Kidney tubule cell (primary cell): ENCODE data around the gene CENPV.
"Not testable (repeated sequence)": the region's sequence is repeated elsewhere in the genome, so short reads cannot be mapped to it uniquely, and the experiment has no call there.

Source experiments
- DNase-seq: peaks from one replicate; pipeline ENCODE4 v3.0.0-alpha.2; 2018; ENCODE audit warnings: low spot score

The CENPV gene

GRCh38 chr17:16353317-16354174, at the start of gene CENPV:
CENPV (minus strand) TSS chr17:16353469; CDS start chr17:16353436, 33 bp downstream.
- peak; percentile 54 for DNase-seq

DNA sequence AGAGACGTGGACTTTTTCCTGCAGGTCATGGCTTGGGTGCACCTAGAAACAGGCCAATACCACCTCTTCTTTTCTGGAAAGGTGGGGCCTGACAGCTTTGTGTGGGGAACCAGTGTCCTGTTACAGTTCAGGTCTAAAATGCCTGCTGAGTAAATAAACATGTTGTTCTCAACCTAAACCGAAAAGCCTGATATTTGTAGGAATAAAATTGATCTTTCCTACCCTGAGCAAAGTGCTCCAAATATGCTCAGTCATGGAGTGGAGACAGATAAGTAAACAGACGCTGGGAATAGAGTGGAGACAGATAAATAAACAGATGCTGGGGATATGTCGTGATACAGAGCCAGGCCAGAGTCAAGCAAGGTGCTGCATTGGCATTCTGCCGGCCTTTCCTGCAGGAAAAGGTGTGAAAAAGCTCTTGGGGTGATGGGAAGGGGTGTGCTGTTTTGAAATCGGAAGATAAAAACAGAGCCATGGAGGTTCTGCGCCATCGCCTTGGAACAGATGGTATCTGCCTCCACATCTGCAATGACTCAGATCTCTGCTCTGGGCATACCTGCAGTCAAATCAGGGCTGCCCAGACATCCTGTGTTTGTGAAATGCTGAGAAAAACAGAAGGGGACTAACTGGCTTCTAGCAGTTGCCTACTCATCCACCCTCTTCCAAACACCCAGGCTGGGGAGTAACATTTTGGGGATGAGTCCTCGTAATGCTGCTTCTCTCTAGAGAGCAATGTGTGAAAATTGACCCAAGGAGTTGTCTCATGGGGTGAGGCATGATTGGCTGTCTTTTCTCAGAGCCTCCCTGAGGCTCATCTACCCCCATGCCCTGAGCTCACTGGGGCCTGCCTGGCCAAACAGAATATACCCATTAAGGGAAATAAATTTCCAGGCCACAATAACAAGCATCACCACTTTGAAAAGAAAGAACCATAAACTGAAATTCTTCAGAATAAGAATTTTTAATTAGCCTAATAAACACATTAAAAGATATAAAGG, 45.3 kb upstream of the CENPV start:
- peak; percentile 38 for DNase-seq

GRCh38 chr17:16396693-16397092, 43.4 kb upstream of the CENPV start:
- not testable (repeated sequence) for DNase-seq

DNA sequence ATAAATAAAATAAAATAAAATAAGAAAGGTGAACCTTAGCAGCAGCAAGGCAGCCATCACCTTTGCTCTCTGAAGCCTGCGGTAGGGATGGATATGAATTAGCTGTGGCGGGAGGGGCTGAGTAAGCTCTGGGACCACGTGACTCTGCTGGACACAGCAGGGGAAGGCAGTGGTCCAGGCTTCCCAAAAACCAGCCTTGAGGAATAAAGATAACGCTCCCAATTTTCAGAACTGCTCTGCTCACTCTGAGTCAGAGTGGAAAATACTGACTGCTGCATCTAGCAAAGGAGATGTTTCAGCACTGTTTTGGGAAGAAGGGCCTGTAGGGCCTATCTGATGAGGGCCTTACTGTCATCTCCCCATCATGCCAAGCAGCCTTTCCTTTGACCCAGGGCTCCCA, 42.6 kb upstream of the CENPV start:
- DNase-seq, result not testable (repeated sequence)

- not testable (repeated sequence) for DNase-seq
These were observed 39.2 kb upstream of the CENPV start for GRCh38 chr17:16392491-16392890.

- no peak for DNase-seq
These were observed 38.2 kb upstream of the CENPV start for GRCh38 chr17:16391451-16391850.

DNA sequence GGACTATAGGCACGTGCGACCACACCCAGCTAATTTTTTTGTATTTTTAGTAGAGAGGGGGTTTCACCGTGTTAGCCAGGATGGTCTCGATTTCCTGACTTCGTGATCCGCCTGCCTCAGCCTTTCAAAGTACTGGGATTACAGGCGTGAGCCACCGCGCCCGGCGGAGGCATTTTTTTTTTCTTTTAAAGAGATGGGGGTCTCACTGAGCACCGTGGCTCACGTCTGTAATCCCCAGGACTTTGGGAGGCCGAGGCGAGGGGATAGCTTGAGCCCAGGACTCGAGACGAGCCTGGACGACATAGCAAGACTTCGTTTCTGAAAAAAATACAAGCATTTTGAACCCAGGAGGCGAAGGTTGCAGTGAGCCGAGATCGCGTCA, 32.8 kb upstream of the CENPV start:
- not testable (repeated sequence) for DNase-seq

DNA sequence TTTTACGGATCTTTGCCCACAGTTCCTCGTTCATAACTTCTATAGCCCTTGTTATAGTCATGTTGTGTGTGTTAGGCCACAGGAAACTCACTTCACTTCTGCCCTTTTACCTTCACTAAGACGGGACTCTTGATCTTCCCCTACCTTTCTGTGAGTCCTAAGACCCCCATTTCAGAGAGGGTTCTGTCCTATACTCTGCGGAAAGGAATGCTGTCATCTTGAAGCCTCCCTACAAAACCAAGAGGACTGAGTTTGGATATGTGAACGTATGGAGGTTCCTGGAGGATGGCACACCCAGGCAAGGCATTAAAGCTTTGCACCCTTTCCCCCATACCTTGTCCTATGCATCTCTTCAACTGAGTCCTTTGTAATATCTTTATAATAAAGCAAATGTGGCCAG, 31.3 kb upstream of the CENPV start:
- DNase-seq, result peak; percentile 28

GRCh38 chr17:16383772-16384287, 30.6 kb upstream of the CENPV start:
- no peak for DNase-seq

- no peak for DNase-seq
These were observed 29.9 kb upstream of the CENPV start for GRCh38 chr17:16383216-16383615.

DNA sequence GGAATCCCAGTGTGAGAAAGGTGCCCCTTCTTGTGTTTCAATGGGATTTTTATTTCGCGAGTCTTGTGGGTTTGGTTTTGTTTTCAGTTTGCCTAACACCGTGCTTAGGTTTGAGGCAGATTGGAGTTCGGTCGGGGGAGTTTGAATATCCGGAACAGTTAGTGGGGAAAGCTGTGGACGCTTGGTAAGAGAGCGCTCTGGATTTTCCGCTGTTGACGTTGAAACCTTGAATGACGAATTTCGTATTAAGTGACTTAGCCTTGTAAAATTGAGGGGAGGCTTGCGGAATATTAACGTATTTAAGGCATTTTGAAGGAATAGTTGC, 28.2 kb upstream of the CENPV start:
- DNase-seq, result peak; percentile 39

DNA sequence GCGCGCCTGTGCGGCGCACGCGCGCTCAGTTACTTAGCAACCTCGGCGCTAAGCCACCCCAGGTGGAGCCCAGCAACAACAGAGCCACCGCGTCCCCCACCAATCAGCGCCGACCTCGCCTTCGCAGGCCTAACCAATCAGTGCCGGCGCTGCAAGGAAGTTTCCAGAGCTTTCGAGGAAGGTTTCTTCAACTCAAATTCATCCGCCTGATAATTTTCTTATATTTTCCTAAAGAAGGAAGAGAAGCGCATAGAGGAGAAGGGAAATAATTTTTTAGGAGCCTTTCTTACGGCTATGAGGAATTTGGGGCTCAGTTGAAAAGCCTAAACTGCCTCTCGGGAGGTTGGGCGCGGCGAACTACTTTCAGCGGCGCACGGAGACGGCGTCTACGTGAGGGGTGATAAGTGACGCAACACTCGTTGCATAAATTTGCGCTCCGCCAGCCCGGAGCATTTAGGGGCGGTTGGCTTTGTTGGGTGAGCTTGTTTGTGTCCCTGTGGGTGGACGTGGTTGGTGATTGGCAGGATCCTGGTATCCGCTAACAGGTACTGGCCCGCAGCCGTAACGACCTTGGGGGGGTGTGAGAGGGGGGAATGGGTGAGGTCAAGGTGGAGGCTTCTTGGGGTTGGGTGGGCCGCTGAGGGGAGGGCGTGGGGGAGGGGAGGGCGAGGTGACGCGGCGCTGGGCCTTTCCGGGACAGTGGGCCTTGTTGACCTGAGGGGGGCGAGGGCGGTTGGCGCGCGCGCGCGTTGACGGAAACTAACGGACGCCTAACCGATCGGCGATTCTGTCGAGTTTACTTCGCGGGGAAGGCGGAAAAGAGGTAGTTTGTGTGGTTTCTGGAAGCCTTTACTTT, 27.6 kb upstream of the CENPV start, which contains the start of gene UBB:
TSS of gene UBB (plus strand) at position 452 of the 856 bp plus-strand sequence. CDS start 817 bp downstream, outside the sequence.
- peak; percentile 98 for DNase-seq

DNA sequence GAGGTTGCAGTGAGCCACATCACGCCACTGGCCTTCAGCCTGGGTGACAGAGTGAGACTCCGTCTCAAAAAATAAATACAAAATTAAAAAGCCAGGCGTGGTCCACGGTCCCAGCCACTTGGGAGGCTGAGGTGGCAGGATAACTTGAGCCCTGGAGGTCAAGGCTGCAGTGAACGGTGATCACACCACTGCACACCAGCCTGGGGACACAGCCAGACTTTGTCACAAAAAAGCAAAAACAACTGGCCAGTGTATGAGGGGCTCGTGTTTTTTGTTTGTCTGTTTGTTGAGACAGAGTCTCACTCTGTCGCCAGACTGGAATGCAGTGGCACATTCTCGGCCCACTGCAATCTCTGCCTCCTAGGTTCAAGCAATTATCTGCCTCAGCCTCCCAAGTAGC, 26.4 kb upstream of the CENPV start:
- DNase-seq, result no peak

GRCh38 chr17:16378636-16379282, 25.5 kb upstream of the CENPV start:
- no peak for DNase-seq

DNA sequence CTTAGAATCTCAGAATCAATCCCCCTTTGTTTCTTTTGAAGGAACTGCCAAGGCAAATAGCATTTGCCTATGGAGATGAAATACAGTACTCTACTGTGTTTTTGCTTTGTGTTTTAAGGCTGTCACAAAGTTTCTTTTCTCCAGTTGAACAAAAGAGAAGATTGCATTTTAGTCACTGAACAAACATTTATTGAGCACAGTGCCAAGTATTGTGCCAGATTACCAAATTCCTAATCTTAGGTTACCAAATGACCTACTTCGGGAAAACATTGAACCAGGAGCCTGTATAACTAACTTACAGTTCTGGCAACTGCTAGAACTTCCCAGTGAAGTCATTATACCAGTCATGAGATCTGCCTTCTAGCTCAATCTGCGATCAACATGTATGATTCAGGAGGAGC, 24.7 kb upstream of the CENPV start:
- DNase-seq, result peak; percentile 33

GRCh38 chr17:16374146-16374938, 21.1 kb upstream of the CENPV start:
- DNase-seq, result no peak

- DNase-seq, result peak; percentile 44
These were observed 18.5 kb upstream of the CENPV start for GRCh38 chr17:16371742-16372141.

DNA sequence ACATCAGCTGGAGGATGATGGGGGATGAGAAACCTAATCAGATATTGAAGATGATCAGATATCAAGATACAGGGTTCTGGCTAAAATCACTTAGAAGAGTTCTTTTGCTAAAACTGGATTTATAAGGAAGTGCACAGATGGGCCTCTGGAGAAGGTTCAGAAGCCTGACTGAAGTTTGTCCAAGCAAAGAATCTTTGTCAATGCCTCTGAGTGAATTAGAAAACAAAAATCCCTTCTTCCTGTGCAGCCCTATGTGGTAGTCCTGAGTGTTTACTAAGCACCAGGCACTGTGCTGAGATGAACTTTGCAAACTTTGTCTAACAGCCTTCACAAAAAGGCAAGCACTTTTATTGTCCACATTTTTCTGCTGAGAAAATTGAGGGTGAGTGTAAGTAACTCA, 11.4 kb upstream of the CENPV start:
- no peak for DNase-seq

DNA sequence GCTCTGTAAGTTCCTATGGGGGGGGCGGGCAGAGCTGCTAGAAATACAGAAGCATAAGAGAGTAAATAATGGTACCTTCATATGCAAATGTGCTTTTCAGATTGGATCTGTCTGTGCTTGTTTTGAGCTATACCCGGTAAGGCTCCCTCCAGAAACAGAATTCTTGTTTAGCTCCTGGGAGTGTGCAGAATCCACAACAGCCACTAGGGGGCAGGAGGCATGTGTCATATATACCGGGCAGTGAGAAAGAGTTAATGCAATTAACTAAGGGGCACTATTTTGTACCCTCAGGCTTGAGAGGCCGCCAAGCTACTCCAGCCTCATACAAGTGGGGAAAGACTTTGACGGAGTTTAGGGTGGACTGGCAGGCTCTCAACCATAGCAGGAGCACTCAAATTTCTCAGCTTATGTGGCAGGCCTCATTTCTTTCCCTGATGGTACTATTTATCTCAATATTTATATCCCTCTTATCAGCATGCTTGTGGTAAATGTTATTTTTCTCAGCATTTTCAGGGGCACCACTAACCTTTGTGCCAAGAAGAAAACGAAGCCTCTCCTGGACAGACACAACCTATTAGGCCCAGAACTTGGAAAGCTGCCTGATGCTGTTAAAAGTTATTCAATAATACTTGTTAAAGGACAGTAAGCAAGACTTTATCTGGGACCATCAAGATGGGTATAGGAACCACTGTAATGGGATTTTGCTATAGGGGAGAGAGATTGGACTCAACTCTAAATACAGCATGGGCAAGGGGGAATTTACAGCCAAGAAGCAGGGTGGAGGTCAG, 10.7 kb upstream of the CENPV start:
- DNase-seq, result peak; percentile 68
